GM12864 (cell line): Measurements from ENCODE around the gene STRBP.

Experiments
- DNase-seq: peaks from one replicate; pipeline ENCODE4 v3.0.0-alpha.2; 2011; ENCODE audit warnings: low read depth
- H3K4me3 ChIP-seq: 2 replicates; pipeline ENCODE4 v1.5.1; 2011; ENCODE audit warnings: mild to moderate bottlenecking, low read depth, low read length, control low read depth
- CTCF ChIP-seq: IDR thresholded peaks from 2 replicates; pipeline ENCODE4 v1.5.1; 2011; ENCODE audit warnings: low read depth, mild to moderate bottlenecking, moderate library complexity, low read length, control low read depth, inconsistent platforms; ENCODE audit errors: missing control alignments

STRBP gene

GRCh38 chr9:123073991-123074422, 194.4 kb downstream of the STRBP start:
- DNase-seq, result no peak
- no peak overlapping the region for H3K4me3 ChIP-seq
- no peak for TF ChIP-seq CTCF

- no peak for TF ChIP-seq CTCF
- H3K4me3 ChIP-seq, result no peak overlapping the region
- DNase-seq, result no peak
These were observed 194.9 kb downstream of the STRBP start for GRCh38 chr9:123073441-123073840.

- DNase-seq, result no peak
- TF ChIP-seq CTCF, result no peak
- no peak overlapping the region for H3K4me3 ChIP-seq
These were observed 195.9 kb downstream of the STRBP start for GRCh38 chr9:123072407-123072995.
